Astrocyte (in vitro differentiated cells and primary cell): Measurements from ENCODE around the gene PPP1R1B. TPM values are rescaled to one million over a fixed set of nuclear protein-coding genes. Genes with fewer than 3 reads are reported as not detected.

ENCODE experiments used
- DNase-seq: peaks from one replicate; pipeline ENCODE4 v3.0.0-alpha.2; 2010; ENCODE audit warnings: low read depth
- FAIRE-seq: peaks from 2 replicates; lab custom pipeline; 2011; peaks lifted over from hg19 to GRCh38; lab: Jason Lieb, UNC
- H2AFZ ChIP-seq: 2 replicates; pipeline ENCODE4 v1.6.0; 2012; ENCODE audit warnings: low read depth, low read length, inconsistent platforms
- H3K27ac ChIP-seq: 2 replicates; pipeline ENCODE4 v1.5.1; 2011; ENCODE audit warnings: low read depth, low read length, inconsistent platforms
- H3K27me3 ChIP-seq: 2 replicates; pipeline ENCODE4 v1.6.0; 2011; ENCODE audit warnings: low read length, inconsistent platforms; ENCODE audit not compliant: insufficient read depth
- H3K36me3 ChIP-seq: 2 replicates; pipeline ENCODE4 v1.5.1; 2011; ENCODE audit warnings: low read length, inconsistent platforms; ENCODE audit not compliant: insufficient read depth
- H3K4me1 ChIP-seq: 2 replicates; pipeline ENCODE4 v1.5.1; 2011; ENCODE audit warnings: low read length, inconsistent platforms; ENCODE audit not compliant: insufficient read depth
- H3K4me2 ChIP-seq: 2 replicates; pipeline ENCODE4 v1.6.0; 2012; ENCODE audit warnings: low read length, inconsistent platforms
- H3K4me3 ChIP-seq: 2 replicates; pipeline ENCODE4 v1.5.1; 2011; ENCODE audit warnings: low read depth, mild to moderate bottlenecking, low read length, inconsistent platforms; ENCODE audit not compliant: insufficient read depth
- H3K79me2 ChIP-seq: 2 replicates; pipeline ENCODE4 v1.6.0; 2012; ENCODE audit warnings: mild to moderate bottlenecking, low read length, inconsistent platforms; ENCODE audit not compliant: insufficient read depth
- H3K9ac ChIP-seq: 2 replicates; pipeline ENCODE4 v1.6.0; 2012; ENCODE audit warnings: mild to moderate bottlenecking, low read length, inconsistent platforms
- H3K9me3 ChIP-seq: 2 replicates; pipeline ENCODE4 v1.5.1; 2012; ENCODE audit warnings: low read depth, mild to moderate bottlenecking, low read length, inconsistent platforms; ENCODE audit not compliant: insufficient read depth
- H4K20me1 ChIP-seq: 2 replicates; pipeline ENCODE4 v1.6.0; 2012; ENCODE audit warnings: low read length, inconsistent platforms; ENCODE audit not compliant: insufficient read depth
- H3K27ac Mint-ChIP-seq: one replicate; pipeline ENCODE4 v1.8.0; 2021; ENCODE audit warnings: mild to moderate bottlenecking, mixed read lengths; ENCODE audit not compliant: unreplicated experiment
- H3K27me3 Mint-ChIP-seq: one replicate; pipeline ENCODE4 v1.8.0; 2021; ENCODE audit warnings: low read depth, mixed read lengths; ENCODE audit not compliant: unreplicated experiment
- H3K36me3 Mint-ChIP-seq: one replicate; pipeline ENCODE4 v1.8.0; 2021; ENCODE audit warnings: low read depth, mixed read lengths; ENCODE audit not compliant: unreplicated experiment
- H3K4me1 Mint-ChIP-seq: one replicate; pipeline ENCODE4 v1.8.0; 2021; ENCODE audit warnings: low read depth, mixed read lengths; ENCODE audit not compliant: unreplicated experiment
- H3K4me3 Mint-ChIP-seq: one replicate; pipeline ENCODE4 v1.8.0; 2021; ENCODE audit warnings: mild to moderate bottlenecking, moderate library complexity, mixed read lengths; ENCODE audit not compliant: unreplicated experiment
- H3K9me3 Mint-ChIP-seq: one replicate; pipeline ENCODE4 v1.8.0; 2021; ENCODE audit warnings: mild to moderate bottlenecking, mixed read lengths; ENCODE audit not compliant: unreplicated experiment
- CTCF ChIP-seq: IDR thresholded peaks from 2 replicates; pipeline ENCODE4 v1.5.1; 2011; ENCODE audit warnings: low read depth, mild to moderate bottlenecking, inconsistent platforms, low read length, moderate library complexity; ENCODE audit not compliant: insufficient read depth
- EZH2 ChIP-seq: IDR thresholded peaks from 2 replicates; pipeline ENCODE4 v1.6.1; 2012; ENCODE audit warnings: mild to moderate bottlenecking, low read length, inconsistent platforms; ENCODE audit not compliant: insufficient read depth
- total RNA-seq: library from RNA; stranded (reverse); gene quantifications from 2 replicates; pipeline ENCODE4 v1.2.1, GENCODE V29; 2021

The PPP1R1B gene
- total RNA-seq, 1 donor from 2014 or later = 0.39 TPM

GRCh38 chr17:39623356-39623950 lies 3.3 kb upstream of the PPP1R1B start:
- no peak overlapping the region for H2AFZ ChIP-seq
- no peak for DNase-seq

GRCh38 chr17:39624313-39624712 lies 2.4 kb upstream of the PPP1R1B start:
- Mint-ChIP-seq H3K4me3 (no peak overlapping the region), H3K27ac (no peak overlapping the region), H3K9me3 (no peaks in the 10 kb centered on the region), H3K36me3 (no peaks in the 10 kb centered on the region), H3K4me1 (no peaks in the 10 kb centered on the region), H3K27me3 (peaks cover 77% of the 10 kb centered on the region)
- TF ChIP-seq EZH2 (no peak), CTCF (no peak)
- FAIRE-seq = no peak
- no peak overlapping the region for H3K9ac ChIP-seq
- no peaks in the 10 kb centered on the region for H3K79me2 ChIP-seq
- no peaks in the 10 kb centered on the region for H4K20me1 ChIP-seq
- H3K4me1 ChIP-seq = peaks cover 8% of the 10 kb centered on the region
- H2AFZ ChIP-seq = no peak overlapping the region
- H3K27ac ChIP-seq = no peak overlapping the region
- no peak for DNase-seq
- no peak overlapping the region for H3K4me3 ChIP-seq
- H3K9me3 ChIP-seq = no peaks in the 10 kb centered on the region
- H3K27me3 ChIP-seq = peaks cover 50% of the 10 kb centered on the region
- no peak overlapping the region for H3K4me2 ChIP-seq
- H3K36me3 ChIP-seq = no peaks in the 10 kb centered on the region

More at GRCh38 chr17:39623356-39623950, 3.3 kb upstream of the PPP1R1B start:
- Mint-ChIP-seq H3K27me3 (peaks cover 77% of the 10 kb centered on the region), H3K4me3 (no peak overlapping the region), H3K36me3 (no peaks in the 10 kb centered on the region), H3K4me1 (no peaks in the 10 kb centered on the region), H3K9me3 (no peaks in the 10 kb centered on the region), H3K27ac (no peak overlapping the region)
- TF ChIP-seq CTCF (peak; percentile 68), EZH2 (no peak)
- no peaks in the 10 kb centered on the region for H3K9me3 ChIP-seq
- H3K27ac ChIP-seq = no peak overlapping the region
- H3K4me2 ChIP-seq = no peak overlapping the region
- no peaks in the 10 kb centered on the region for H3K79me2 ChIP-seq
- H3K27me3 ChIP-seq = peaks cover 42% of the 10 kb centered on the region
- H4K20me1 ChIP-seq = no peaks in the 10 kb centered on the region
- FAIRE-seq = no peak
- H3K4me1 ChIP-seq = peaks cover 10% of the 10 kb centered on the region
- no peak overlapping the region for H3K9ac ChIP-seq
- H3K4me3 ChIP-seq = no peak overlapping the region
- H3K36me3 ChIP-seq = no peaks in the 10 kb centered on the region

- Histone ChIP-seq H3K79me2 (no peaks in the 10 kb centered on the region), H3K9me3 (no peaks in the 10 kb centered on the region), H3K27ac (no peak overlapping the region), H3K36me3 (no peaks in the 10 kb centered on the region), H3K4me2 (no peak overlapping the region), H2AFZ (no peak overlapping the region), H4K20me1 (no peaks in the 10 kb centered on the region), H3K9ac (no peak overlapping the region), H3K4me3 (no peak overlapping the region), H3K4me1 (peaks cover 8% of the 10 kb centered on the region), H3K27me3 (peaks cover 52% of the 10 kb centered on the region)
- no peak overlapping the region for H3K27ac Mint-ChIP-seq
- no peaks in the 10 kb centered on the region for H3K36me3 Mint-ChIP-seq
- H3K4me1 Mint-ChIP-seq = no peaks in the 10 kb centered on the region
- no peak for TF ChIP-seq CTCF
- TF ChIP-seq EZH2 = peak; percentile 42
- peaks cover 74% of the 10 kb centered on the region for H3K27me3 Mint-ChIP-seq
- H3K9me3 Mint-ChIP-seq = no peaks in the 10 kb centered on the region
- no peak for FAIRE-seq
- no peak overlapping the region for H3K4me3 Mint-ChIP-seq
- no peak for DNase-seq
Measured at GRCh38 chr17:39625198-39625785, 1.5 kb upstream of the PPP1R1B start.
